ENCODE measurements around the gene MGST2.
A peak's percentile ranks its signal among the peaks of the same experiment; 100 is the strongest.

The MGST2 gene

DNA sequence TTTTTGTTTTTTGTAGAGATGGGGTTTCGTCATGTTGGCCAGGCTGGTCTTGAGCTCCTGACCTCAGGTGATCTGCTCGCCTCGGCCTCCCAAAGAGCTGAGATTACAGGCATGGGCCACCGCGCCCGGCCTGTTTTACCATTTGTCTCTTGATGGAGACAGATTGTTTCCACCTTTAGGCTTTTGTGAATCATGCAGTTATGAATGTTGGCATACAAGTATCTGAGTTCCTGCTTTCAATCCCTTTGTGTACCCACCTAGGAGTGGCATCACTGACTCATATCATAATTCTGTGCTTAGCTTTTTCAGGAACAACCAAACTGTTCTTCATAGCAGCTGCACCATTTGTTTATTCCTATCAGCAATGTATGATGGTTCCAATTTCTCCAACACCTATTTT is 20.2 kb upstream of the MGST2 start:
- DNase-seq, result no peak

DNA sequence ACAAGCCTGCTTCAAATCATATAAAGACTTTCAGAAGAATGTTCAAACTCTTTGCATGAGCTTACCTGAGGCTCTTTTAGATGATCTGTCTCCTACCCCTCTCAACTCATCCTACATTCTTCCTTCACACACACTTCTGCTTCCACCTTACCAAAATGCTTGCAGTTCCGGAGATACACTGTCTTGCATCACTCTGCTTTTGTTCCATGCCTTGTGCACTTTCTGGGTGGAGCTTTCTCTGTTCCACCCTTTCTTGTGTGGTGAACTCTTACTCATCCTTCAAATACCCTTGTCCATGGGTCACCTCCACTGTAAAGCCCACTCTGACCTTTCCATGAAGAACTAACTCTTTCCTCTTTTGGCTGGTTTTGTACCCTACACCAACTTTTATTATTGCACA is 18.4 kb upstream of the MGST2 start:
- DNase-seq, result no peak

DNA sequence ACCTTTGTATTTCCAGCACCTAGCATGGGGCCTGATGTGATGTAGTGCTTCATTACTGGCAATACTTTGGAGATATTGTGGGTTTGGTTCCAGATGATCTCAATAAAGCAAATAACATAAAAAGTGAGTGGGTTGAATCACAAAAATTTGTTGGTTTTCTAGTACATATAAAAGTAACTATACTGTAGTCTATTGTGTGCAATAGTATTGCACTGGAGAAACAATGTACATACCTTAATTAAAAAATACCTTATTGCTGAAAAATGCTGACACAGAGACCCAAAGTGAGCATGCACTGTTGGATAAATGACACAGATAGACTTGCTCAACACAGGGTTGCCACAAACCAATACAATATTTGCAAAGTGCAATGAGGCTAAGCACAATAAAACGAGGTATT is 17.7 kb upstream of the MGST2 start:
- no peak for DNase-seq

DNA sequence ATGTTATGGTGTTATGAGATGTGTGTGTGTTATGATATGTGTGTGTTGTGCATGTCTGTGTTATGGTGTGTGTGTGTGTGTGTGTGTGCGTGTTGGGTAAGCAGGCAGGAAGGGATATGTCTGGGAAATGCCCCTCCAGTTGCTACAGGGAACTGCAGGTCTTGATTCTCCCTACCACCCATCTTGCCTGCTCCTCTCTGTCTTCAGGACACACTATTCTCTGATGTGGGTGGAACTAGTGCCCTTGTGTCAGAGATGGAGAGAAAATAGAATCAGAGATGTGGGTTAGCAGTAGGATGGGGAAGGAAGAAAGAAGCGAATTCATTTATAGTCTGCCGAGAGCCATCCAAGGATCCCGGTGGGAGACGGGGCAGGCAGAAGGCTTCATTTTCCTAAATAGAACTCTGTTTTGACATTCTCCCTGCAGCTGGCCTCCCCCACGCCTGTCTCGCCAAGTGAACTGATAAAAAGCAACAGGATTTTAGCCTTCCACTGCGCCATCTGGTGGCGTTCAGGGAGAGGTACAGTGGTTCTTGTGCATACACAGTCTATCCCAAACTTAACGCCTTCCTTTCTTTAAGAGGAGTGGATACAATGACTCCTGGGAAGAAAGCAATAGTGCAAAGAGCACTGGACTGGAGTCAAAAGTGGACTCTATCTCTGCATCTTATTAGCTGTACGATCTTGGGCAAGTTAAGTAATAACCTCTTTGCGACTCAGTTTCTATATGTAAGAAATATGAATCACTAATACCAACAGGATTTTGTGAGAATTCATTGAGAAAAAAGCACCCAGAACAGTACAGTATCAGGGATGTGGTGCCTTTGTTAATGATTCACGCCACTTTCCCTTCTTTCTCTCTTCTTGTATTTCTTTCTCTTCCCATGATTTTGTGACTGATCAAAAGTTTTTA is 14.1 kb upstream of the MGST2 start:
- peak; percentile 52 for DNase-seq

DNA sequence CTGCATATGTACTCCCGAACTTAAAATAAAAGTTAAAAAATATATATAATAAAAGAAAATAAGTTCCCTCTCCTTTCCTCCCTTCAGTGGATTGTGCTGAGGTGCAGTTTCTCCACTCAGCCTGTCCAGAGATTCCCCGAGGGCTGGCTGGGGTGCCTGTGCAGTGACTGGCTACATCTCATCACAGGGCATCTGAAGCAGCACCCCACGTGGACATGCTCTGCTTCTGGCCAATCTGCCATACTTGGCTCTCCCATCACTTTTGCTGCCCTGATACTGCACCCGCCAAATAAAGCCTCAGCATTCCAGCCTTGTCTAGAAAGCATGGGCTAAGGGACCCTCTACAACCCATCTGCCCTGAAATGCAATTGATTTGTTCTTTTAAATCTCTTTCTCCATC is 11.1 kb upstream of the MGST2 start:
- no peak for DNase-seq

DNA sequence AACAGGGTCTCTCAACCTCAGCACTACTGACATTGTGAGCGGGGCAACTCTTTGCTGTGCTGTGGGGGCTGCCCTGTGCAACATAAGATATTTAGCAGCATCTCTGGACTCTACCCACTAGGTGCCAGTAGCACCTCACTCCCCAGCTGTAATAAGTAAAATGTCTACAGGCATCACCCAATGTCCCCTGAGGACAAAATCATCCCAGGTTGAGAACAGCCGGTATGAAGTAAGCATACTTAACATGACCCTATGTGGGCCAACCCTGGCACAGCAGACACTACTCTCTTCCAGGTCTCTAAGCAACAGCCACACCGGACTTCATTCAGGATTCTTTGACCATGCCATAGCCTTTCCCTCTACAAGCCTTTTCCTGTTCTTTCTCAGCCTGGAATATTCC is 10.5 kb upstream of the MGST2 start:
- DNase-seq, result no peak

DNA sequence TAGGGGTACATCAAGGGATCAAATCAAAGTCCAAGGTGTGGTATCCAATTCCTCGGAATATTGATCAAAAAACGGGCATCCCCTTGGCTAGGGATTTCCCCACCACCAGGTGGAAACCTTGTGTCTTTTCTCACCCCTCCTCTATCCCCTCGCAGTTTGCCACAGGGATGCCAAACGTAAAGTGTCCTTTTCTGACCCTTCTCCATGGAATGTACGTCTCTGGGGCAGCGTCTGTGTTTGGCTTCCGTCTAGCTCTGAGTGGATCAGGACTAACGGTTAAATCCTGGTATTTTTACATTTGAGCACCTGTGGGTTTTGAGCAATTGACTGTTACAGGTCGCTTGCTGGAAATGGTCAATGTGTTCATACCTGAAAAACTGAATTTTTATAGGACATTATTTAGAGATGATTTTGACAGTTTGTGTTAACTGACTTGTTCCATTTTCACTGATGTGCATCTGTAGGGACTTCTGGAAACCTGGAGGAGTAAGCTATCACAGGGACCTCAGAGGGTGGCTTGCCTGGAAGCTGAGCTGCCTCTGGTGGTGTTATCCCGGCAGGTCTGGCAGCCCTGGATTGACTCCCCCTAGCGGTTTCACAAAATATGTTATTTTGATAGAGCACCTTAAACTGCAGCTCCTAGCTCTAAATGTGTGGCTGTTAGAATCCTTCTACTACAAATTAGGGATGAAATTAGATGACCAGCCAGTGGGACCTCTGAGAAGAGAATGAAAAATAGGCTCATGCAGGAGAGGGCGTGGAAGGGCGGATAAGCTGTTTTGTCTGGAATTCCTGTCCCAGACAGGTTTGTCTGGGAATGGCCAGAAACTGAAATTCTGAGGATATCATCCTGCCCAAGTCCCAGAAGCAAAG is 8.8 kb upstream of the MGST2 start:
- DNase-seq, result peak; percentile 27

DNA sequence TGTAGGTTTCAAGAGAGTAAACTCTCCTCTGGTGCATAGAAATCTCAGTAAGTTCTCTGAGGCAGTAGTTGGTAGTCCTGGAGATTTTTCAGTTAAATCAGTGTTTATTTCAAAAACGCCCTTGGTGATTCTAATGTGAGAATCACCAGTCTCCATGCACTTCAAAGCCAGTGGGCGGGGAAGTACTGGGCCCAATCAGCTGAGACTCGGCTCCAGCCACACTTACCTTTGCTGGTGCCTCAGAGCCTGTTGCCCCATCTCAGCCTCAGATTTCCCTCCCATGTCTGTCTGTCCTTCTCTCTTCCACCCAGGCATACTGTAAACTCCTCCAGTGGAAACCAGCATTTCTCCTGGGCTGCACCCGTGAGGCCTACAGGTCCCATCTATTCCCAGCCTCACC is 7.4 kb upstream of the MGST2 start:
- DNase-seq, result no peak

DNA sequence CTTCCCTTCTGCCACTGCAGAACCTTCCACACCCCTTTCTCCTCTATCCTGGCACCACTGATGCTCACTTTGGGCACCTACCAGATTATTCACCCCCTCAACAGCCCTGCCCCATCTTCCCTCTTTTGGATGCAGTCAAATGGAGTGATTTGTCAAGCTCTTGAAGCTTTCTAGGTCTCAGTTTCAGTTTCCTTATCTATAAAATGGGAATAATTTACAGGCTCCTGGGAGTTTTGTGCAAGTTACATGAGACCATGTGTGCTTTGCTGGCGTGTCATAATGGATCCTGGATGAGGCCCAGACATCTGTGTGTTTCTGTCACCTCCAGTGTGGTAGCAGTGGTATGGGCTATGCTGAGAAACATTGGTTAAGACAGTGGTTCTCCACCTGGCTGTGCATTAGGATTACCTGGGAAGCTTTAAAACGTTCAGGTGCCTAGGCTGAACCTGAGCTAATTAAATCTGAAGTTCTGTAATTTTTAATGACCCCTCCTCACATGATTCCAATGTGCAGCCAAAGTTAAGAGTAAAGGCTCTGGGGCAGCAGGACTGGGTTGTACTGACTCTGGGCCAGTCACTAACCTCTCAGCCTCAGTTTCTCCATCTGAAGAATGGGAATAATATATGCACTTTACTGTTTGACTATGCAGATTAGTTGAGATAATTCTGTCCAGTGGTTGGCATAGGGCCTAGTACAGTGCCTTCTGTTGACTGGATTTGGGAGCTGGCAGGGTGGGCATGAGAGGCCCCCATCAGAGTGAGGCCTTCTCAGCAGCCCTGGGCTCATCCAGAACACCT is 6.8 kb upstream of the MGST2 start:
- no peak for DNase-seq

DNA sequence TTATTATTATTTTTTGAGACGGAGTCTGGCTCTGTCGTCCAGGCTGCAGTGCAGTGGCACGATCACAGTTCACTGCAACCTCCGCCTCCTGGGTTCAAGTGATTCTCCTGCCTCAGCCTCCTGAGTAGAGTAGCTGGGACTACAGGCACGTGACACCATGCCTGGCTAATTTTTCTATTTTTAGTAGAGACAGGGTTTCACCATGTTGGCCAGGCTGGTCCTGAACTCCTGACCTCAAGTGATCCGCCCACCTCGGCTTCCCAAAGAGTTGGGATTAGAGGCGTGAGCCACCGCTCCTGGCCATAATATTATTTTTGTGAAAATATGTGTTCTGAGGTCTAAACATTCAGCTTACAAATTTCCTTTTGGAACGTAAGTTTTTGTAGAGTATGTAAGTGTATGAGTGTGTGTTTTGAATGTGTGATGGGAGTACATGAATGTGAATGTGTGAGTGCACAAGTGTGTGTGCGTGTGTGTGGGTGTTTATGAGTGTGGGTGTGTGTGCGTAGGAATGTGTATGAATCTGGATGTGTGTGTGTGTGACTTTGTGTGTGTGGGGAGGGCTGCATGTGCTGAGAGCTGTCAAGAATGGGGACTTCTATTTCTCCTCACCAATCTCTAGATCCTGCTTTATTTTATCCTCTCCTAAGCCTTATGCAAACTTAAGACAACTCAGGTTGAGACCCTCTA is 5.7 kb upstream of the MGST2 start:
- DNase-seq, result no peak

DNA sequence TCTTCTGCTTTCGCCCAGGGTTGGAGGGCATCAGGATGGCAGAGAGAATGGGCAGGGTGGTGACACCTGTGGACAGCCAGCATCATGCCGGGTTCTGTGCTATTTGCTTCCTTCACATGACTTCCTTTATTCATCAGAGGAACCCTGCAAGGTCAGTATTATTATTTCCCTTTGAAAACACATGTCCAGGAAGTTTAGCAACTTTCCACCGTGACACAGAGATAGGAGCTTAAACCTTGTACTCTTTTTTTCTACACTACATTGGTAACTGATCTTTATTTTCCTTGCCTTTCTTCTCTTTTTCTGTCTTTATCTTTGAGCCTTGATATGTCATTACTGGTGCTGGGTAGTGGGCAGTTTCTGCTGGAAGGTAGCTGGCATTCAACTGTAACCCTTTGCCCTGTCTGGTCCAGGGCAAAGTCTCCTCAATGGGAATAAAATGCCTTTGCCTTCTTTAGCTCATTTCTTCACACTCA is 5.0 kb upstream of the MGST2 start:
- DNase-seq, result no peak

DNA sequence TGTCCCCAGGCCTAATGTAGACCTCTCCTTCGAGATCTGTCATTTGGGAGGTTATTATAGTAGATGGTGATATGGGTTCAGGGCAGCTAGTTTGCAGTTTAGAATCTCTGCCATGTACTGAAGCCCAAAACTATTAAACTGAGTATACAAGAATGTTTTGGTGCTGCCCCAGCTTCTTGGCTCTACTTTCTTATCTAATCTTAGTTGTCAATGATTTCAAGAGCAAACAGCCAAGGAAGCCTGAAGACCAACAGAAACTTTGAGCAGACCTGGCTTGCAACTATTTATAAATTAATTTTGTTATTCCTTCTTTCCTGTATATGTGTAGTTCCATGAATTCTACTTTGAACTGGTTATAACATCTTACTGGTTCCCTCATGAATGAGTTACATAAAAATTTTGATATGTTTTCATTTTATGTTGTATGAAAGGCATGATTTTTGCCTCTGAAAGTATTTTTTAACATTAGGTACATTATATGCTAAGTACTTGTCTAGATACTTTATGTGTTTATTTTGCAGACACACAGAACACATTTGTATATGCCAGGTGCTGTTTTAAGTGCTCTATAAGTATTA is 2.0 kb upstream of the MGST2 start:
- DNase-seq, result no peak

DNA sequence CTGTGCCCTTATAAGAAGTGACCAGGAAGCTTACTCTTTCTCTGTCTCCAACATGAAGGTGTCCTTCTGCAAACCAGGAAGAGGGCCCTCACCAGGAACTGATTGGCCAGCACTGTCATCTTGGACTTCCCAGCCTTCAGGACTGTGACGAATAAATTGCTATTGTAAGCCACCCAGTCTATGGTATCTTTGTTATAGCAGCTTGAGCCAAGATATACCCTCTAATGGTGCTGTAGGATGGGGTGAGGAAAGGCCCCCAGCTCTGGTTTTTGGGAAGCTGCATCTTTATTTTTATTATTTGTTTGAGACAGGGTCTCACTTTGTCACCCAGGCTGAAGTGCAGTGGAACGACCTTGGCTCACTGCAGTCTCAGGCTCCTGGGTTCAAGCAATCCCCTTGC is 1.2 kb upstream of the MGST2 start:
- no peak for DNase-seq

DNA sequence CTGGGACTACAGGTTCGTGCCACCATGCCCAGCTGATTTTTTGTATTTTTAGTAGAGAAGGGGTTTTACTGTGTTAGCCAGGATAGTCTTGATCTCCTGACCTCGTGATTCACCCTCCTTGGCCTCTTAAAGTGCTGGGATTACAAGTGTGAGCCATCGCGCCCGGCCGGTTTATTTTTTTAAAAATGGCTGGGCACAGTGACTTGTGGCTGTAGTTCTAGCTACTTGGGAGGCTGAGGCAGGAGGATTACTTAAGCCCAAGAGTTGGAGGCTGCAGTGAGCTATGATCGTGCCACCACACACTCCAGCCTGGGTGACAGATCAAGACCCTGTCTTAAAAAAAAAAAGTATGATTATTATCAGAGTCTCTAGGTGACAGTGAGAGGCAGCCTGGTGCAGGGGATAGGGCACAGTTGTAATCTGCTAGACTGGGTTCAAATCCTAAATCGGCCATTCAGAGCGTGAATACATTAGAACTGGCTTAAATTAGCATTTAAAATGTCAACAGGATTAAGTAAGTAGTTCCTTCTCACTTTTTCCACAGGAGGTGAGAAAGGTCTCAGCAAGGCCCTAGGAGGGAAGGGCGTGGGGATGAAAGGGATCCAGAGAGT is 435 bp upstream of the MGST2 start:
- DNase-seq, result no peak

DNA sequence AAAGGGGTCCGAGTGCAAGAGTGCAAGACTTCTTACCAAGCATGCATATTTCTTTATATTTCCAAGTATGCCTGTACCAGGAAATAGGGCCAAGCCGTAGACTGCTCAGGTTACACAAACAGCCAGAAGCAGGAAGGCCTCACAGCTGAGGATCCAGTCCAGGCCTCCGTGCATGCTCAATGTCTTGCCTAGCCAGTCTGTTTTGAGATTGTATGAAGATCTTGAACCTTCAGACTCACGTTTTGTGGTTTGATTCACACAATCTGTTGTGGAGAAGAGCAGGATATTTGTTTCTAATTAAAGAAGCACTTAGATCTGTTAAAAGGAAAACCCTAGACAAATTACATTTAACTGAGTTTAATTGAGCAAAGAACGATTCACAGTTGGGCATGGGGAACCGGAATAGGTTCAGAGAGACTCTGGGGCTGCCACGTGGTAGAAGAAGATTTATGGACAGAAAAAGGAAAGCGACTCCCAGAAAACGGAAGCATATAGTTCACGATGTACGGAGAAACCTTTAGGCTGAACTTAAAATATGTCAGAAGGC is 1.2 kb downstream of the MGST2 start:
- peak; percentile 72 for DNase-seq

DNA sequence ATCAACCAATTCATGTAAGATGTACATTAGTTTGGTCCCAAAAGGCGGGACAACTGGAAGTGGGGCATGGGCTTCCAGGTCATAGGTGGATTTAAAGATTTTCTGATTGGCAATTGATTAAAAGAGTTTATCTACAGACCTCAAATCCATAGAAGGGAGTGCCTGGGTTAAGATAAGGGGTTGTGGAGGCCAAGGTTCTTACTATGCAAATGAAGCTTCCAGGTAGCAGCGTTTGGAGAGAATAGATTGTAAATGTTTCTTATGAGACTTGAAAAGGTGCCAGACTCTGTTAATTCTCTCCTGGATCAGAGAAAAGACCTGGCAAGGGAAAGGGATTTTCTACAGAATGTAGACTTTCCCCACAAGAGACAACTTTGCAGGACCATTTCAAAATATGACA is 2.4 kb downstream of the MGST2 start:
- DNase-seq, result no peak

DNA sequence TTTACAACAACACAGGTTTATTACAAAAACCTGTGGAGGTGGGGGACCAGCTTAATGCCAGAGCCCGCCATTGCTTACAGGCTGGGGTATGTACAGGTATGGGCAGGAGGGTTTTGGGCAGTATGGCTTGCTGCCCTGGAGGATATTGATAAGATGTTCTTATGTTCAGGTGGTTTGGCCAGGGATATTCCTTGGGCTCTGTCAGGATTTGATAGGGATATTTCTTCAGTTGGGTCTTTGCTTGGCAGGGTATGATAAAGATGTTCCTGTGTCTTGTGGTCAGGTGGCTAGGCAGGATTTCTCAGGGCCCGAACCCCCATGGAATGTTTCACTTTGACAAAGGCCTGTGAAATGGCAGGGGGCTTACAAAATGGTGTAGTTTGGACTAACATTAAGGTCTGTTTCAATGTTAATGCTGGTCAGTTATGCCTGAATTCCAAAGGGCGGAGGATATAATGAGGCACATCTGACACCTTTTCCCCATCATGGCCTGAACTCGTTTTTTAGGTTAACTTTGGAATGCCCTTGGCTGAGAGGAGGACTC is 3.1 kb downstream of the MGST2 start:
- no peak for DNase-seq

DNA sequence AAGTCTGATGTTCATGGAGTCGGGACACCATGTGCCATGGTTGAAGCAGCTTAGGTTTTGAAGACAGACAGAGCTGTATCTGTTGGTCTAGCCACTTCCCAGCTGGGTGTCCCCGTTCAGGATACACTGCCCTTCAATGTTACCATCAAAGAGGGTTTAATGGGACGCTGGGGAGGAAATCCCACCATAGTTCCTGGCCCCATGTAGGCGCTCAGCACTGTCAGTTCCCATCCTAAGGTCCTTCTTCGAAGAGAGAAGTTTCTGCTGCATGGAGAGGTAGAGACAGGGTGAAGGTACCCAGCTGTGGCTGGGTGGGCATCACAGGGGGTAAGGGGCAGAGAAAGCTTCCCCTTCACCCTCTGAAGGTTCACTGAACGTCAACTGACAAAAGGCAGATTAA is 3.7 kb downstream of the MGST2 start:
- no peak for DNase-seq

DNA sequence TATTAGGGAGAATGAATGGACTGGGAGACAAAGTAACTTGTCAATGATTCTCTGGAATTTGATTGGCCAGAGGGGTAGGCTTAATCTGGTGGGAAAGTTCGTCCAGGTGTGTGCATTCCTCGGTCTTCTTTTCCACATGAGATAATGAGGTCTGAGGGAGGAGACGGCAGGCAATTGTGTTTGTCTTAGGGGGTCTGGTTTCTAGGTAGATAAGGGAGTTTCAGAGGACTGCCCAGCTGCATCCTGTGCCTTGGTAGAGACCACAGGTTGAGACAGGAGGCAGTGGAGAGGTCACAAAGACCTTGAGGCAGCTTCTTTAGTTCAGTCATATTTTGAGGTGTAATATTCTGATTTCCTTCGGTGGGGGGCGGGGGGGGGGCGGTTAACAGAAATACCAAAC is 4.3 kb downstream of the MGST2 start:
- no peak for DNase-seq

DNA sequence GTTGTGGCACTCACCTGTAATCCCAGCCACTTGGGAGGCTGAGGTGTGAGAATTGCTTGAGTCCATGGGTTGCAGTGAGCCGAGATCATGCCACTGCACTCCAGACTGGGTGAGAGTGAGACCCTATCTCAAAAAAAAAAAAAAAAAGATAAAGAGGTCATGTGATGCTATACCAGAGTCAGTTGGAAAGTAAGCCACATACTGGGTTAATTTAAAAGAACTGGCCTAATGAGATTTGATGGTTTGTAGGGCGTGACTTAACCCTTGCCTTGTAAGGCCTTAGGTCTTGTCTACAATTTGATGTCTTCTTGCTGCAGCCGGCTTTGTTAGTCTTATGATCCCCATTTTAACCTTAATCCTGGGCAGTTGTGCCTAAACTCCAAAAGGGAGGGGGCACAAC is 5.2 kb downstream of the MGST2 start:
- DNase-seq, result no peak

DNA sequence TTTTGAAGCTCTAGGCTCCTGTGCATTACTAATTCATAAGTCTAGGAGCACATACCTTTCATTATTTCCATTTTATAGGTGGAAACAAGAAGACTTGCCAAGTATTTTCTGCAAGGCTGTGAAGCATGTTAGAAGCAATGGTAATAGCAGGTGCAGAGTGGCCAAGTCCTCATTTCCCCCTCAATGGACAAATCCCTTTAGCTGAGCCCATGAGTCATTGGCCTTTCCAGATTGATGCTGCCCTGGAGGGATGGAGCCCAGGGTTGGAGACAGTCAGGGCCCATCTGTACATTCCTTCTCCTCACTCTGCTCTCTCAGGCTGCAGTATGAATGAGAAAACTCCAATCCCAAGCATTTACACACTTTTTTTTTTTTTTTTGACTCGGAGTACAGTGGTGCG is 6.6 kb downstream of the MGST2 start:
- no peak for DNase-seq
